K562 (cell line): ENCODE results near the gene DDT.

ENCODE experiments used
- BRD4 ChIP-seq: fragments of 200-600 bp; sonication (generic); IDR thresholded peaks from 2 replicates; pipeline ENCODE4 v1.6.1; 2017; ENCODE audit warnings: inconsistent platforms
- JUND ChIP-seq, 2 experiments: IDR thresholded peaks; 2 replicates in 1 of 2; 3 replicates in 1 of 2; pipeline ENCODE4 v1.6.1; 2011; ENCODE audit warnings: borderline replicate concordance in 2 of 2, low read depth in 2 of 2, low read length in 2 of 2, improper control_type of control experiment in 1 of 2, missing biosample characterization in 1 of 2, missing genetic modification characterization in 1 of 2, missing genetic modification reagents in 1 of 2
- NCOA2 ChIP-seq, 2 experiments: fragments of 450-650 bp; IDR thresholded peaks; 2 replicates each; pipeline ENCODE4 v1.6.1; 2018; ENCODE audit warnings: mild to moderate bottlenecking in 2 of 2, moderate library complexity in 1 of 2; ENCODE audit not compliant: partially characterized antibody in 2 of 2
- POLR2A ChIP-seq: fragments of 450-650 bp; conservative IDR thresholded peaks from 2 replicates; pipeline ENCODE4 v1.6.1; 2016
- ZBTB7A ChIP-seq: IDR thresholded peaks from 2 replicates; pipeline ENCODE4 v1.6.1; 2011; ENCODE audit warnings: low read depth, mild to moderate bottlenecking, low read length, moderate library complexity, borderline replicate concordance; ENCODE audit not compliant: control insufficient read depth
- TF ChIP-seq, protein P1 (sequence below), 3 experiments: IDR thresholded peaks in 2 of 3; conservative IDR thresholded peaks in 1 of 3; 2 replicates each; pipeline ENCODE4 v1.5.1; 2011 to 2012; ENCODE audit warnings: low read length in 3 of 3, mild to moderate bottlenecking in 3 of 3, control low read depth in 2 of 3, improper control_type of control experiment in 1 of 3, inconsistent platforms in 1 of 3, low read depth in 1 of 3, mixed read lengths in 1 of 3, moderate library complexity in 1 of 3; ENCODE audit not compliant: insufficient read depth in 2 of 3
- TF ChIP-seq, protein P2 (sequence below): fragments of 450-650 bp; IDR thresholded peaks from 2 replicates; pipeline ENCODE4 v1.6.1; 2016
- TF ChIP-seq, protein P3 (sequence below): sonication (generic); formaldehyde crosslinking; IDR thresholded peaks from 2 replicates; pipeline ENCODE4 v1.9.0; 2022; ENCODE audit warnings: mild to moderate bottlenecking, missing genetic modification reagents
- TF ChIP-seq, protein P4 (sequence below): IDR thresholded peaks from 3 replicates; pipeline ENCODE4 v1.6.1; 2011; ENCODE audit warnings: borderline replicate concordance, mild to moderate bottlenecking, moderate library complexity; ENCODE audit not compliant: insufficient read length; ENCODE audit errors: extremely low read depth
- TF ChIP-seq, protein P5 (sequence below): sonication (generic); formaldehyde crosslinking; IDR thresholded peaks from 2 replicates; pipeline ENCODE4 v1.8.0; 2022; ENCODE audit warnings: missing genetic modification reagents, mild to moderate bottlenecking, moderate library complexity, borderline replicate concordance
- TF ChIP-seq, protein P6 (sequence below): fragments of 450-650 bp; formaldehyde crosslinking; IDR thresholded peaks from 2 replicates; pipeline ENCODE4 v1.4.0; 2022; ENCODE audit warnings: missing genetic modification characterization

DNA sequence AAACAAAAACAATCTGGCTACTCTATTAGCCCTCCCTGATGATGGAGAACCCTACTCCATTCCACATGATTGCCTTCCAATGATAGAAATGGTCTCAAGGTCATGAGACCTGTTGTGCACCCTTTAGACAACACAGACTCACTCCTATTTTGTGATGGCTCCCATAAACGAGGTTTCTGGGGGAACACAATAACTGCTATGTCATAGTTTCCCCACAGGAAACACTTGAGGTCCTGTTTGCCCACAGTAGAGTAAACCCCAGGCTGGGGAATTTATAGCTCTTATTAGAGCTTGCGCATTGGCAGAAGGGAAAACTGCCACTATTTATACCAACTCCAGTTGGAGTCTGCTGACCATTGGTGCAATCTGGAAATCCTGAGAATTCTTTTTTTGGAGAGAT lies 51.3 kb downstream of the DDT start:
- TF ChIP-seq, protein P1, sequence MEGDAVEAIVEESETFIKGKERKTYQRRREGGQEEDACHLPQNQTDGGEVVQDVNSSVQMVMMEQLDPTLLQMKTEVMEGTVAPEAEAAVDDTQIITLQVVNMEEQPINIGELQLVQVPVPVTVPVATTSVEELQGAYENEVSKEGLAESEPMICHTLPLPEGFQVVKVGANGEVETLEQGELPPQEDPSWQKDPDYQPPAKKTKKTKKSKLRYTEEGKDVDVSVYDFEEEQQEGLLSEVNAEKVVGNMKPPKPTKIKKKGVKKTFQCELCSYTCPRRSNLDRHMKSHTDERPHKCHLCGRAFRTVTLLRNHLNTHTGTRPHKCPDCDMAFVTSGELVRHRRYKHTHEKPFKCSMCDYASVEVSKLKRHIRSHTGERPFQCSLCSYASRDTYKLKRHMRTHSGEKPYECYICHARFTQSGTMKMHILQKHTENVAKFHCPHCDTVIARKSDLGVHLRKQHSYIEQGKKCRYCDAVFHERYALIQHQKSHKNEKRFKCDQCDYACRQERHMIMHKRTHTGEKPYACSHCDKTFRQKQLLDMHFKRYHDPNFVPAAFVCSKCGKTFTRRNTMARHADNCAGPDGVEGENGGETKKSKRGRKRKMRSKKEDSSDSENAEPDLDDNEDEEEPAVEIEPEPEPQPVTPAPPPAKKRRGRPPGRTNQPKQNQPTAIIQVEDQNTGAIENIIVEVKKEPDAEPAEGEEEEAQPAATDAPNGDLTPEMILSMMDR (IDR thresholded peaks at IDR 0.05 in 2 of 3, conservative IDR thresholded peaks at IDR 0.05 in 1 of 3; ENCODE audit: insufficient read depth in 2 of 3, low read depth in 1 of 3, low read length in 3 of 3) = no peak
- TF ChIP-seq, protein P2, sequence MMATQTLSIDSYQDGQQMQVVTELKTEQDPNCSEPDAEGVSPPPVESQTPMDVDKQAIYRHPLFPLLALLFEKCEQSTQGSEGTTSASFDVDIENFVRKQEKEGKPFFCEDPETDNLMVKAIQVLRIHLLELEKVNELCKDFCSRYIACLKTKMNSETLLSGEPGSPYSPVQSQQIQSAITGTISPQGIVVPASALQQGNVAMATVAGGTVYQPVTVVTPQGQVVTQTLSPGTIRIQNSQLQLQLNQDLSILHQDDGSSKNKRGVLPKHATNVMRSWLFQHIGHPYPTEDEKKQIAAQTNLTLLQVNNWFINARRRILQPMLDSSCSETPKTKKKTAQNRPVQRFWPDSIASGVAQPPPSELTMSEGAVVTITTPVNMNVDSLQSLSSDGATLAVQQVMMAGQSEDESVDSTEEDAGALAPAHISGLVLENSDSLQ = no peak
- TF ChIP-seq JUND (IDR thresholded peaks at IDR 0.05; ENCODE audit: borderline replicate concordance, low read depth, low read length) = no peak
- TF ChIP-seq JUND (tag; IDR thresholded peaks at IDR 0.05; ENCODE audit: borderline replicate concordance, low read depth, low read length) = no peak
- TF ChIP-seq POLR2A = no peak
- TF ChIP-seq, protein P3, sequence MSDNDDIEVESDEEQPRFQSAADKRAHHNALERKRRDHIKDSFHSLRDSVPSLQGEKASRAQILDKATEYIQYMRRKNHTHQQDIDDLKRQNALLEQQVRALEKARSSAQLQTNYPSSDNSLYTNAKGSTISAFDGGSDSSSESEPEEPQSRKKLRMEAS = no peak
- TF ChIP-seq, protein P4, sequence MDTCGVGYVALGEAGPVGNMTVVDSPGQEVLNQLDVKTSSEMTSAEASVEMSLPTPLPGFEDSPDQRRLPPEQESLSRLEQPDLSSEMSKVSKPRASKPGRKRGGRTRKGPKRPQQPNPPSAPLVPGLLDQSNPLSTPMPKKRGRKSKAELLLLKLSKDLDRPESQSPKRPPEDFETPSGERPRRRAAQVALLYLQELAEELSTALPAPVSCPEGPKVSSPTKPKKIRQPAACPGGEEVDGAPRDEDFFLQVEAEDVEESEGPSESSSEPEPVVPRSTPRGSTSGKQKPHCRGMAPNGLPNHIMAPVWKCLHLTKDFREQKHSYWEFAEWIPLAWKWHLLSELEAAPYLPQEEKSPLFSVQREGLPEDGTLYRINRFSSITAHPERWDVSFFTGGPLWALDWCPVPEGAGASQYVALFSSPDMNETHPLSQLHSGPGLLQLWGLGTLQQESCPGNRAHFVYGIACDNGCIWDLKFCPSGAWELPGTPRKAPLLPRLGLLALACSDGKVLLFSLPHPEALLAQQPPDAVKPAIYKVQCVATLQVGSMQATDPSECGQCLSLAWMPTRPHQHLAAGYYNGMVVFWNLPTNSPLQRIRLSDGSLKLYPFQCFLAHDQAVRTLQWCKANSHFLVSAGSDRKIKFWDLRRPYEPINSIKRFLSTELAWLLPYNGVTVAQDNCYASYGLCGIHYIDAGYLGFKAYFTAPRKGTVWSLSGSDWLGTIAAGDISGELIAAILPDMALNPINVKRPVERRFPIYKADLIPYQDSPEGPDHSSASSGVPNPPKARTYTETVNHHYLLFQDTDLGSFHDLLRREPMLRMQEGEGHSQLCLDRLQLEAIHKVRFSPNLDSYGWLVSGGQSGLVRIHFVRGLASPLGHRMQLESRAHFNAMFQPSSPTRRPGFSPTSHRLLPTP = no peak
- TF ChIP-seq, protein P5, sequence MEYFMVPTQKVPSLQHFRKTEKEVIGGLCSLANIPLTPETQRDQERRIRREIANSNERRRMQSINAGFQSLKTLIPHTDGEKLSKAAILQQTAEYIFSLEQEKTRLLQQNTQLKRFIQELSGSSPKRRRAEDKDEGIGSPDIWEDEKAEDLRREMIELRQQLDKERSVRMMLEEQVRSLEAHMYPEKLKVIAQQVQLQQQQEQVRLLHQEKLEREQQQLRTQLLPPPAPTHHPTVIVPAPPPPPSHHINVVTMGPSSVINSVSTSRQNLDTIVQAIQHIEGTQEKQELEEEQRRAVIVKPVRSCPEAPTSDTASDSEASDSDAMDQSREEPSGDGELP (CRISPR knock-in tag) = no peak
- TF ChIP-seq, protein P6, sequence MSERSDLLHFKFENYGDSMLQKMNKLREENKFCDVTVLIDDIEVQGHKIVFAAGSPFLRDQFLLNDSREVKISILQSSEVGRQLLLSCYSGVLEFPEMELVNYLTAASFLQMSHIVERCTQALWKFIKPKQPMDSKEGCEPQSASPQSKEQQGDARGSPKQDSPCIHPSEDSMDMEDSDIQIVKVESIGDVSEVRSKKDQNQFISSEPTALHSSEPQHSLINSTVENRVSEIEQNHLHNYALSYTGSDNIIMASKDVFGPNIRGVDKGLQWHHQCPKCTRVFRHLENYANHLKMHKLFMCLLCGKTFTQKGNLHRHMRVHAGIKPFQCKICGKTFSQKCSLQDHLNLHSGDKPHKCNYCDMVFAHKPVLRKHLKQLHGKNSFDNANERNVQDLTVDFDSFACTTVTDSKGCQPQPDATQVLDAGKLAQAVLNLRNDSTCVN (CRISPR knock-in tag) = no peak
- TF ChIP-seq ZBTB7A = no peak
- TF ChIP-seq BRD4 = no peak
- no peak for TF ChIP-seq NCOA2 (IDR thresholded peaks at IDR 0.05; ENCODE audit: partially characterized antibody in 2 of 2)
